GM21367 (cell line): ENCODE measurements around the gene MED19.
"Not testable (repeated sequence)": the region's sequence is repeated elsewhere in the genome, so short reads cannot be mapped to it uniquely, and the experiment has no call there.

Experiments
- ATAC-seq: cut with Tn5 transposase; IDR thresholded peaks from one replicate; pipeline ENCODE4 v1.9.1; 2021; ENCODE audit not compliant: unreplicated experiment

The MED19 gene

GRCh38 chr11:57711414-57712255, at the start of gene MED19:
TSS of gene MED19 (minus strand) at chr11:57712215. CDS start at chr11:57712179, 36 bp downstream.
- ATAC-seq: peak; percentile 47

- no peak for ATAC-seq
Observed at GRCh38 chr11:57758174-57758573, 46.2 kb upstream of the MED19 start.

- ATAC-seq: no peak
Observed at GRCh38 chr11:57752954-57753353, 40.9 kb upstream of the MED19 start.

- ATAC-seq: no peak
Observed at GRCh38 chr11:57751676-57752253, 39.8 kb upstream of the MED19 start, which contains the start of gene BTBD18. TSS of gene BTBD18 (minus strand) at chr11:57751819. CDS start at chr11:57751188, 631 bp downstream.

GRCh38 chr11:57751176-57751575, 39.2 kb upstream of the MED19 start:
- no peak for ATAC-seq

GRCh38 chr11:57746920-57747319, 34.9 kb upstream of the MED19 start:
- no peak for ATAC-seq

- ATAC-seq: no peak
Observed at GRCh38 chr11:57745206-57745605, 33.2 kb upstream of the MED19 start.

- no peak for ATAC-seq
Observed at GRCh38 chr11:57744357-57744756, 32.3 kb upstream of the MED19 start.

GRCh38 chr11:57742087-57742452, 30.1 kb upstream of the MED19 start:
- no peak for ATAC-seq

GRCh38 chr11:57741132-57742086, 29.4 kb upstream of the MED19 start, which contains the start of gene SELENOH:
TSS of gene SELENOH (plus strand) at chr11:57741491. CDS start at chr11:57741596, 105 bp downstream.
- peak; percentile 87 for ATAC-seq

- ATAC-seq: no peak
Observed at GRCh38 chr11:57735619-57736298, 23.7 kb upstream of the MED19 start.

GRCh38 chr11:57732661-57733060, 20.6 kb upstream of the MED19 start:
- no peak for ATAC-seq

- no peak for ATAC-seq
Observed at GRCh38 chr11:57729479-57729878, 17.5 kb upstream of the MED19 start.

GRCh38 chr11:57728829-57729228, 16.8 kb upstream of the MED19 start:
- ATAC-seq: no peak

- no peak for ATAC-seq
Observed at GRCh38 chr11:57727185-57727584, 15.2 kb upstream of the MED19 start.

GRCh38 chr11:57716726-57717125, 4.7 kb upstream of the MED19 start:
- not testable (repeated sequence) for ATAC-seq

GRCh38 chr11:57713835-57714234, 1.8 kb upstream of the MED19 start:
- no peak for ATAC-seq

- ATAC-seq: peak; percentile 92
Observed at GRCh38 chr11:57712256-57713150, 488 bp upstream of the MED19 start, which contains the start of gene TMX2. TSS of gene TMX2 (plus strand) at chr11:57712593. CDS start at chr11:57712619, 26 bp downstream.

GRCh38 chr11:57709802-57710367, 2.1 kb downstream of the MED19 start:
- no peak for ATAC-seq
